ENCODE data around the gene CLPTM1L. TPM values are rescaled to one million over a fixed set of nuclear protein-coding genes. Genes with fewer than 3 reads are reported as not detected.

The CLPTM1L gene
- total and polyA plus RNA-seq, 9 of the 15 experiments (the other 6 are each of a cell fraction or from before 2014, with no cell fraction given): 3.5 to 217 (median 177) TPM

DNA sequence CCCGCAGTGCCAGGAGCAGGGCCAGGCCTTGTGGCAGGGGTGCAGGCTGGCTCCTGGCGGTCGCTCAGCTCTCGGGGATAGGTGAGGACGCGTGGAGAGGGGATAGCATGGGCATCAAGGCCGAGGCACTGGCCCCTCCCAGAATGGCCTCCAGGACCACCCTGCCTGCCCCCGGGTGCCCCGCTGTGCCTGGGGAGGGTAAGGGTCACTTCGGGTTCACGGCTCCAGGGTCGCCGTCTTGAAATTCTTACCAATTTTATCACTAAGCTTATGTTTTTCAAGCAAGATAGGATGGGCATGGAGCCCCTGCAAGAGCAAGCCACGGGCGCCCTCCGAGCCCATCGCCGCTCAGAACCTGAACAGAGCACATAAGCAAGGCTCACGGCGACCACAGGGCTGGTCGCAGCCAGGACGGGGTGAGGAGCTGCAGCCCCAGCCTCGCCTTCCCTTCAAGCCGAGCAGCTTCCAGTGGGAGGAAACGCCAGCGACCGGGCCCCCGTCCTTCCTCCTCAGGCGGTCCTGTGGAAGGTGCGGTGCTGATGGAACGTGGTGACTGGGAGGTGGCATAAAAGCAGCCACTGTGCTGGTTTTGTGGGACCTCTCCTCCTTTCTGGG is 14.2 kb upstream of the CLPTM1L start:
- no peak for FAIRE-seq
- peaks cover 81 to 90% of the 10 kb centered on the region in 2 experiments for H3K27me3 ChIP-seq (ENCODE audit: control insufficient read depth in 2 of 2, insufficient read depth in 2 of 2, low read length in 2 of 2)
- no peak overlapping the region for H3K4me3 ChIP-seq
- no peak for DNase-seq (ENCODE audit: extremely low read depth in 1 of 4, low spot score in 3 of 4)
- no peak overlapping the region for H3K4me2 ChIP-seq (ENCODE audit: insufficient read depth, low read length)
- intact Hi-C loops (cut with micrococcal nuclease): no loop called here
- H3K79me2 ChIP-seq (ENCODE audit: control insufficient read depth, insufficient read depth, low read length): no peaks in the 10 kb centered on the region
- TF ChIP-seq, protein P1, sequence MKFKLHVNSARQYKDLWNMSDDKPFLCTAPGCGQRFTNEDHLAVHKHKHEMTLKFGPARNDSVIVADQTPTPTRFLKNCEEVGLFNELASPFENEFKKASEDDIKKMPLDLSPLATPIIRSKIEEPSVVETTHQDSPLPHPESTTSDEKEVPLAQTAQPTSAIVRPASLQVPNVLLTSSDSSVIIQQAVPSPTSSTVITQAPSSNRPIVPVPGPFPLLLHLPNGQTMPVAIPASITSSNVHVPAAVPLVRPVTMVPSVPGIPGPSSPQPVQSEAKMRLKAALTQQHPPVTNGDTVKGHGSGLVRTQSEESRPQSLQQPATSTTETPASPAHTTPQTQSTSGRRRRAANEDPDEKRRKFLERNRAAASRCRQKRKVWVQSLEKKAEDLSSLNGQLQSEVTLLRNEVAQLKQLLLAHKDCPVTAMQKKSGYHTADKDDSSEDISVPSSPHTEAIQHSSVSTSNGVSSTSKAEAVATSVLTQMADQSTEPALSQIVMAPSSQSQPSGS (CRISPR knock-in tag; IDR thresholded peaks at IDR 0.05): no peak
- no peak overlapping the region for H3K9ac ChIP-seq (ENCODE audit: insufficient read depth in 1 of 2, low read depth in 2 of 2, low read length in 2 of 2)
- 1% methylated on average over 31 of the region's 31 CpGs for WGBS (ENCODE audit: insufficient coverage, low coverage, missing lambda C conversion rate)
- H3K4me1 ChIP-seq (replicated peaks in 1 of 2; ENCODE audit: control insufficient read depth in 2 of 2, insufficient read depth in 2 of 2, low read length in 2 of 2): peaks cover 0 to 15% of the 10 kb centered on the region in 2 experiments; a peak in 1 of 5 replicates
- POLR2A ChIA-PET: interaction anchor here (0.5 to 0.6 kb wide), 2 partner anchors 11 to 42 kb away, joined by 3 read pairs; no protein-coding TSS in a partner anchor
- no peak for ATAC-seq
- H4K20me1 ChIP-seq (replicated peaks; ENCODE audit: control insufficient read depth, insufficient read depth, low read length): peaks cover 4% of the 10 kb centered on the region; the same call in 1 of the 2 replicates
- H3K9me3 ChIP-seq (replicated peaks; ENCODE audit: control insufficient read depth, insufficient read depth, low read depth, low read length): no peaks in the 10 kb centered on the region
- BruUV-seq (replicated peaks): no TSS peak
- H2AFZ ChIP-seq (ENCODE audit: low read depth, low read length): no peak overlapping the region
- H3K27ac ChIP-seq (ENCODE audit: extremely low read depth, low read depth, low read length): no peak overlapping the region
- in situ Hi-C loops (cut with MboI): no loop called here
- no peaks in the 10 kb centered on the region for H3K9me1 ChIP-seq (ENCODE audit: control insufficient read depth, insufficient read depth, low read length)
- CTCF ChIA-PET (ENCODE audit: low intra/inter-chr PET ratio): no interaction called here
- H3K36me3 ChIP-seq (ENCODE audit: control insufficient read depth, insufficient read depth, low read length): no peaks in the 10 kb centered on the region

DNA sequence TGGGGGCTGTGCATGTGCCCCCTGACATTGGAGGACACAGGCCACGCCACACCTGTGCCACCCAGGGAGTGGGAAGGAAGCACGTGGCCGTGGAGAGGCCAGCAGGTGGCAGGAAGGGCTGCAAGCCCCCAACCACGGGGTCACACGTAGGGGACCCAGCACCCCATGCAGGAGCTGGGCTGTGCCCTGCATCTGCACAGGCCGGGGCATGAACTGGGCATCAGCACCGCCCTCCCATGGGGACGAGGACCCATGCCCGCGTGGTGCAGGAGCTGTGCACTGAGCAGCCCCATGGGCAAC is 13.8 kb upstream of the CLPTM1L start:
- H3K79me2 ChIP-seq (ENCODE audit: control insufficient read depth, insufficient read depth, low read length): no peaks in the 10 kb centered on the region
- peaks cover 80 to 87% of the 10 kb centered on the region in 2 experiments for H3K27me3 ChIP-seq (ENCODE audit: control insufficient read depth in 2 of 2, insufficient read depth in 2 of 2, low read length in 2 of 2)
- no peak overlapping the region for H2AFZ ChIP-seq (ENCODE audit: low read depth, low read length)
- POLR2A ChIA-PET: interaction anchor here (0.5 to 0.6 kb wide), 2 partner anchors 11 to 41 kb away, joined by 3 read pairs; no protein-coding TSS in a partner anchor
- H3K9me3 ChIP-seq (replicated peaks; ENCODE audit: control insufficient read depth, insufficient read depth, low read depth, low read length): no peaks in the 10 kb centered on the region
- peaks cover 0 to 15% of the 10 kb centered on the region in 2 experiments; a peak in 1 of 5 replicates for H3K4me1 ChIP-seq (replicated peaks in 1 of 2; ENCODE audit: control insufficient read depth in 2 of 2, insufficient read depth in 2 of 2, low read length in 2 of 2)
- H3K36me3 ChIP-seq (ENCODE audit: control insufficient read depth, insufficient read depth, low read length): no peaks in the 10 kb centered on the region
- BruUV-seq (replicated peaks): no TSS peak
- no peak for TF ChIP-seq SAFB2 (IDR thresholded peaks at IDR 0.05; ENCODE audit: borderline replicate concordance, low read depth, low read length, severe bottlenecking)
- TF ChIP-seq KDM1A (IDR thresholded peaks at IDR 0.05): no peak
- no peak for TF ChIP-seq BCOR (IDR thresholded peaks at IDR 0.05)
- no peak for TF ChIP-seq PTTG1 (tag; IDR thresholded peaks at IDR 0.05; ENCODE audit: low read depth)
- TF ChIP-seq WHSC1 (IDR thresholded peaks at IDR 0.05; ENCODE audit: low read length): no peak
- no peak for TF ChIP-seq ZNF175 (CRISPR knock-in tag; IDR thresholded peaks at IDR 0.05; ENCODE audit: low read depth)
- TF ChIP-seq ZNF766 (CRISPR knock-in tag; conservative IDR thresholded peaks at IDR 0.05): no peak
- no peak for TF ChIP-seq NELFE (IDR thresholded peaks at IDR 0.05; ENCODE audit: insufficient read depth, insufficient read length)
- no peak for TF ChIP-seq ESRRB (CRISPR knock-in tag; IDR thresholded peaks at IDR 0.05; ENCODE audit: borderline replicate concordance)
- TF ChIP-seq TRIM24 (IDR thresholded peaks at IDR 0.05): no peak
- TF ChIP-seq, protein P2, sequence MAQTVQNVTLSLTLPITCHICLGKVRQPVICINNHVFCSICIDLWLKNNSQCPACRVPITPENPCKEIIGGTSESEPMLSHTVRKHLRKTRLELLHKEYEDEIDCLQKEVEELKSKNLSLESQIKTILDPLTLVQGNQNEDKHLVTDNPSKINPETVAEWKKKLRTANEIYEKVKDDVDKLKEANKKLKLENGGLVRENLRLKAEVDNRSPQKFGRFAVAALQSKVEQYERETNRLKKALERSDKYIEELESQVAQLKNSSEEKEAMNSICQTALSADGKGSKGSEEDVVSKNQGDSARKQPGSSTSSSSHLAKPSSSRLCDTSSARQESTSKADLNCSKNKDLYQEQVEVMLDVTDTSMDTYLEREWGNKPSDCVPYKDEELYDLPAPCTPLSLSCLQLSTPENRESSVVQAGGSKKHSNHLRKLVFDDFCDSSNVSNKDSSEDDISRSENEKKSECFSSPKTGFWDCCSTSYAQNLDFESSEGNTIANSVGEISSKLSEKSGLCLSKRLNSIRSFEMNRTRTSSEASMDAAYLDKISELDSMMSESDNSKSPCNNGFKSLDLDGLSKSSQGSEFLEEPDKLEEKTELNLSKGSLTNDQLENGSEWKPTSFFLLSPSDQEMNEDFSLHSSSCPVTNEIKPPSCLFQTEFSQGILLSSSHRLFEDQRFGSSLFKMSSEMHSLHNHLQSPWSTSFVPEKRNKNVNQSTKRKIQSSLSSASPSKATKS (CRISPR knock-in tag; IDR thresholded peaks at IDR 0.05): no peak
- ATAC-seq (no peak), DNase-seq (ENCODE audit: extremely low read depth in 1 of 4, low spot score in 3 of 4) (no peak), FAIRE-seq (no peak)
- H3K9ac ChIP-seq (ENCODE audit: insufficient read depth in 1 of 2, low read depth in 2 of 2, low read length in 2 of 2): no peak overlapping the region
- in situ Hi-C loops (cut with MboI): no loop called here
- no peaks in the 10 kb centered on the region for H3K9me1 ChIP-seq (ENCODE audit: control insufficient read depth, insufficient read depth, low read length)
- no peak overlapping the region for H3K4me2 ChIP-seq (ENCODE audit: insufficient read depth, low read length)
- WGBS (ENCODE audit: insufficient coverage, low coverage, missing lambda C conversion rate): 2% methylated on average over 9 of the region's 10 CpGs
- no peak overlapping the region for H3K4me3 ChIP-seq
- CTCF ChIA-PET (ENCODE audit: low intra/inter-chr PET ratio): no interaction called here
- intact Hi-C loops (cut with micrococcal nuclease): no loop called here
- H4K20me1 ChIP-seq (replicated peaks; ENCODE audit: control insufficient read depth, insufficient read depth, low read length): peaks cover 4% of the 10 kb centered on the region; the same call in 1 of the 2 replicates
- H3K27ac ChIP-seq (ENCODE audit: extremely low read depth, low read depth, low read length): no peak overlapping the region

Data from K562 (cell line).